Renal cortical epithelial cell (primary cell): ENCODE data around the gene ETNPPL. TPM values are rescaled to one million over a fixed set of nuclear protein-coding genes. Genes with fewer than 3 reads are reported as not detected.

Source experiments
- DNase-seq: peaks from one replicate; pipeline ENCODE4 v3.0.0-alpha.2; 2011; ENCODE audit warnings: low read depth
- total RNA-seq: library from RNA; depleted of rRNA; stranded (reverse); fragments of >200 nt; gene quantifications from 2 replicates; pipeline ENCODE4 v1.2.3, GENCODE V29; 2014

ETNPPL gene
- not detected in 2 replicates for total RNA-seq

- no peak for DNase-seq
These were observed at the start of gene ETNPPL for GRCh38 chr4:108762559-108763225. Gene ETNPPL (minus strand): TSS chr4:108763053. CDS start chr4:108762898, 155 bp downstream.

GRCh38 chr4:108811486-108811885 lies 48.6 kb upstream of the ETNPPL start:
- DNase-seq, result no peak

DNA sequence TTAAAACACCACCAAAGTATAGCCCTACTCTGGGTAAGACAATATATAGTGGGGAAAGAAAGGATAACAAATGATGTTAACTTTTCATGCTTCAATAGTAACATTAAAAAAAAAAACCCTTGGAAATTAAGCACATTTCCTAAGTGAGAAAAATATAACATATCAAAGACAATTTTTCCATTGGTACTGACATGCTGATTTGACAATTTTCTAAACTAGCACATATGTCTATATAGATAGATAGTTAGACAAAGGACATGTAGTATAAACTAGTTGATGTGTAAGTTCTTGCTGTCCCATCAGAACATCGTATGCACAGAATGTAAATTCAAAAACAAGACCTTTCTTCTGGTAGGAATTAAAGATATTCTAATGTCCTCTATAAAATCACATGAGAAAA lies 47.2 kb upstream of the ETNPPL start:
- DNase-seq, result no peak

- no peak for DNase-seq
These were observed 41.9 kb upstream of the ETNPPL start for GRCh38 chr4:108804648-108805273.

DNA sequence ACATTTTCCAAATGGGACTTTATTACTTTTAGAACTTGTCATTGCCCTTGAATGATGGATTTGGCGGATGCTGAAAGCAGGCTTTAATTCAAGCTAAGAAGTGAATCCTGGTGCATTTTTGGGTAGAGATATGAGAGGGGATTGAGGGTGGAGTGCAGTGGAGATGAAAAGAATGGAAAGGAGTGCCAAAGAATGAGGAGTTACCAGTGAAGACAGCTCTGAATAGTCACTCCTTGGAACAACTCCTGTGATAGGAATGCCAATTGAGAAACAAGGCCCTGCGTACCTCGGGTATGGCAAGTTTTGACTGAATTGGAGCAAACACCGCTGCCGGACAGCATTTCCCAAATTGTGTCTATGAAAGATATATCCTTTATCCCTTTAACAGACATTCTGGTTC lies 36.5 kb upstream of the ETNPPL start:
- no peak for DNase-seq

GRCh38 chr4:108796173-108796572 lies 33.3 kb upstream of the ETNPPL start:
- DNase-seq, result no peak

DNA sequence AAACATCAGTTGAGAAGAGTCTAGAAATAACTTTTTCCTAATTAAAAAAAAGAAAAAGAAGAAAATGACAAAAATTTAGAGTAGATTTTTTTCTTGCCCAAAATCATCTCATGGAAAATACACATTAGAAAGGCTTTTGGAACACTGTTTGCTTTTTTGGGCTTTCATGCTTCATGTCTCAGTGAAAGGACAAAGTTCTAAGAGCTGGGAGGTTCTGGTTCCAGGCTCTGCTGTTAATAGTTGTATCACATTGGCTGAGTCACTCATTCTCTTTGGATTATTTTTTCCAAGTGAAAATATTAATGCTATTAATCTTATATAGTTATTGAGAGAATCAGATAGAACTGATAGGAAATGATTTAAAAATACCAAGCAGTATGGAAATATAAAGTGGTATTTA lies 32.9 kb upstream of the ETNPPL start:
- DNase-seq, result no peak

GRCh38 chr4:108794136-108794535 lies 31.3 kb upstream of the ETNPPL start:
- DNase-seq, result peak; percentile 54

GRCh38 chr4:108793415-108793814 lies 30.6 kb upstream of the ETNPPL start:
- no peak for DNase-seq

DNA sequence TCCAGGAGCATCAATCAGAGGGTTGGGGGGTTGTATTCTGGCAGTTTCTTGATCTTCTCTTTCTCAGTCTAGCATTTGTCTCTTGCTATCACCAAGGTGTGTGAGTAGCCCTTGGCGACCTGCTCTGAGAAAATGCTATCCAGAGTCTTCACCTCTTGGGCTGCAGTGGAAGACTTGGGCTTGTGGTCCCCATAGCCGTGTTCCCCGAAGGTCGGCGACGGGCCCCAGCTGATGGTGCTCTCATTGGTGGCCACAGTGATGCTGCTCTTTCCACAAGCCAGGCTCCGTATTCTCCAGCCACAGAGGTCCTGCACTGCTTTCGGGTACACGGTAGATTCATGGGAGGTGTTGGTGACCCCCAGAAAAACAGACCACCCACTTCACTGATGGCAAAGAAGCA lies 25.9 kb upstream of the ETNPPL start:
- DNase-seq, result no peak

DNA sequence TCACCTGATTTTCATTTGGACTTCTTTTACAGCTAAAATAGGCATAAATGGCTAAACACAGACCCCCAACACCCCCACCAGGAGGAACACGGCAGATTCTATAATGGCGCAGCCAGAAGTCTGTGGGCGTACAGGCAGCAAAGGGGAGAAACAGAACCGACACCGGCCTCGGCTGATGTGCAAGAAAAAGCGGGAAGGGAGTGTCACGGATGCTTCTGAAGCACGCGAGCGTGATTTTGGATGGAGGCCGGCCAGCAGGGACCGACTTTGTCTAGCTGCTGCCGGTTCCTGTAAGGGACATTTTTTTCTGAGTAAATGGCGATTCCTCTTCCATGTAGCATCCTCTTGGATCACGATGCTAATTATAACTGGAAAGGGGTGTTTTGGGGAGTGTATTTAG lies 24.9 kb upstream of the ETNPPL start:
- DNase-seq, result no peak

DNA sequence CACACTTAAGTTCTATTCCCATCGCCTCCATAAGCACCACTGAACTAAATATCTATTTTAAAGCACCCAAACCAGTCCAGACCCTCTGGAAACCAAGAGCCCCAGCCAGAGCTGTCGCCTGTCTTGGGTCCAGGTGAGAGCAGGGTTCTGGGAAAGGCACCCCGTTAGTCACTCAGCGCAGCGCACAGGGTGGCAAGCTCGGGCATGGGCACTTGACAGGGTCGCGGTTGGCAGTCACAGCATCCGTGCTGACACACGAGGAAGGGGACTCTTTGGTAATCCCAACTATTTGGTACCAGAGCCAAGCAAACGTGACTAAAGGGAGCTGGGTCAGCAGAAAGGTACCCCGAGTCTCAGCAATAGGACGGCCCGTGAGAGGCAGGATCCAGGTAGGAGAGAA lies 24.3 kb upstream of the ETNPPL start:
- DNase-seq, result no peak

- no peak for DNase-seq
These were observed 23.5 kb upstream of the ETNPPL start for GRCh38 chr4:108786351-108786750.

GRCh38 chr4:108783665-108784463 lies 21.0 kb upstream of the ETNPPL start:
- DNase-seq, result peak; percentile 29

DNA sequence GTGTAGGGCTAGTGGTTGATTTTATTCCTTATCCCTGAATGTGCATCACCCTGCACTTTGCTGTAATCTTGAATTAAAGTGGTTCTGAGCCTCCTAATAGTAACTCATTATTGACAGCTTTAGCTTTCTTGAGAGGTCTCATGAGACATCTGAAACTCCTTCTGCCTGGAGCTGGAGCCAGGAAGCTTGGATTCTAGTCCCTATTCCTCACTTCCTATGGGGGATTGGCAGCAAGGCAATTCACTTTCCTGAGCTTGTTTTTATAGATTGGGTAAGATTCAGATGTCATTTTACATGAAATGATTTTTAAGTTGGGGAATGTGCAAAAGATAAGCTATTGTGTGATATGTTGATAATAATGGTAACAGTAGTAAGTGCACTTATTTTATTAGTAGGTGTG lies 17.1 kb upstream of the ETNPPL start:
- no peak for DNase-seq

DNA sequence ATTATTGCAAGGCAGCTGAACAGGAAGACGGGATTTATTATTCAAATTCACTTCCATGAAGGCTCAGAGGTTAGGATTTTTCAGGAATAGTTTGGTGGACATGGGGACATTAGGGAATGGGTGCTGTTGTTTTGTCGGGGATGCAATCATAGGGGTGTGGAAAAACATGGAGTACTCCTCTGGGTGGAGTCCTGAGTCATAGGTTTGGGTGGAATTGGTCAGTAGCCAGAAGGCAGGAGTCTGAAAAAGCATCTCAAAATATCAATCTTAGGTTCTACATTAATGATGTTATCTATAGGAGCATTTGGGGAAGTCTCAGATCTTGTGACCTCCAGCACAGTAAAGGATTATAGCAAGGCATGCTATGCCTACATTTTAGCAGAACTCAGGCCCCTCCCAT lies 14.5 kb upstream of the ETNPPL start:
- DNase-seq, result no peak

DNA sequence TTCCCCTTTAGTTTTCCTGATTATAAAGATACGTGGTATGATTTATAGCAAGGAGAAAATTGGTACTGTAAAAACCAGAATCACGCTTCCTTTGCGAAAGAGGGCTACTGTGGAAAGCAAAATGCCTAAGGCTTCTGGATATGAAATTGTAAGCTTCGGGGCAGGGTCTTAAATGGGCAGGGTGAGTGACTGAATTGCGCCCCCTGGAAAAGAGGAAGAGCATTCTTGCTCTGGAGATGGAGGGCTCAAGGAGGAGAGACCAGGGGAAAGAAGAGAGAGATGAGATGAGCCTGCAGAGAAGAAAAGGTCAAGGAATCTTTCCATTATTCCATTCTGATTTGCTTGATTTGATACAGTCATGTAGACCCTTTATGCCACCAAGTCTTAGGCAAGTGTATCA lies 13.1 kb upstream of the ETNPPL start:
- no peak for DNase-seq

- peak; percentile 11 for DNase-seq
These were observed 12.1 kb upstream of the ETNPPL start for GRCh38 chr4:108774809-108775530.

GRCh38 chr4:108772402-108772801 lies 9.5 kb upstream of the ETNPPL start:
- DNase-seq, result no peak

DNA sequence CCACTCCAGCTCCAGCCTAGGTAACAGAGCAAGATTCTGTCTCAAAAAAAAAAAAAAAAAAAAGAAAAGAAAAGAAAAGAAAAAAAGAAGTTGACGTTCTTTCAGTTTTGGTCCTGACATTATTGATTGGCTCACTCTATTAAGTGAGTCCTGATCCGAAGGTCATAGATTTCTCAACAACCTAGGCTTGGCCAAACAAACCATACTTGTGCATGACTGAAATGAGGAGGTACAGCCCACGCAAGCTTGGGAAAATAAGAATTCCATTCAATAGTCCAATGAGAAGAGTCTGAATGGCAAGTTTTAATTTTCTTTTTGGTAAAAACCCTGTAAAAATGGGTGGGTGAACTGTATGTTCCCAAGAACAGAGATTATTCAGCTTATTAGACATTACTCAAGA lies 3.2 kb upstream of the ETNPPL start:
- no peak for DNase-seq

GRCh38 chr4:108763986-108764385 lies 1.1 kb upstream of the ETNPPL start:
- no peak for DNase-seq

DNA sequence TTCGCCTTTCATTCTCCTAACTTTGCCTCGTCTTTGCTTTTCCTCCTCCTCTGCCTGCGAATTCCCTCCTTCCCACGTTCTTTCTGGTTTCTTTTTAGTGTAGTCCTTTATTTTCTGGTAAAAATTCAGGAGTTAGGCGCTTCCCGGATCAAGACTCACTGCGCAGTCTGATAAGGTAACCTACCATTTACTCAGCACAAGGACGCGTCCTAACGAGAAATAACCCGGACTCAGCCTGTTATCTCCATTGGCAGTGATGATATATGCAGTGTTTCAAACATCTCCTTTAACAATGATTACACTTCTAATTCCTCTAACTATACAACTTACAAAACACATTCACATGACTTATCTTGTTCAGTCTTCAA lies 357 bp upstream of the ETNPPL start:
- no peak for DNase-seq
